ENCODE measurements around the gene HOATZ.

HOATZ gene

DNA sequence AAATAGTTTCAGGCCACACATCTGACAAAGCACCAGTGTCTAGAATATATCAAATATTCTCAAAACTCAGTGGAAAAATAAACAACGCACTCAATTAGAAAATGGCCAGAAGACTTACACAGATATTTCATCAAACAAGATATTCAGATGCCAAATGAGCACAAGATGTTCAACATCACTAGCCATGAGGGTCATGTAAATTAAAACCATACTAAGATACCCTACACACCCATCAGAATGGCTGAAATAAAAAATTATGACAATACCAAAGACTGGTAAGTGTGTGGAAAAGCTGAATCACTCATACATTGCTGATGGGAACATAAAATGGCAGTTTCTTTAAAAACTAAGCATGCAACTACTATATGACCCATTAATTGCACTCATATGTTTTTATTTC, 24.1 kb upstream of the HOATZ start:
- TF ChIP-seq, protein P1, sequence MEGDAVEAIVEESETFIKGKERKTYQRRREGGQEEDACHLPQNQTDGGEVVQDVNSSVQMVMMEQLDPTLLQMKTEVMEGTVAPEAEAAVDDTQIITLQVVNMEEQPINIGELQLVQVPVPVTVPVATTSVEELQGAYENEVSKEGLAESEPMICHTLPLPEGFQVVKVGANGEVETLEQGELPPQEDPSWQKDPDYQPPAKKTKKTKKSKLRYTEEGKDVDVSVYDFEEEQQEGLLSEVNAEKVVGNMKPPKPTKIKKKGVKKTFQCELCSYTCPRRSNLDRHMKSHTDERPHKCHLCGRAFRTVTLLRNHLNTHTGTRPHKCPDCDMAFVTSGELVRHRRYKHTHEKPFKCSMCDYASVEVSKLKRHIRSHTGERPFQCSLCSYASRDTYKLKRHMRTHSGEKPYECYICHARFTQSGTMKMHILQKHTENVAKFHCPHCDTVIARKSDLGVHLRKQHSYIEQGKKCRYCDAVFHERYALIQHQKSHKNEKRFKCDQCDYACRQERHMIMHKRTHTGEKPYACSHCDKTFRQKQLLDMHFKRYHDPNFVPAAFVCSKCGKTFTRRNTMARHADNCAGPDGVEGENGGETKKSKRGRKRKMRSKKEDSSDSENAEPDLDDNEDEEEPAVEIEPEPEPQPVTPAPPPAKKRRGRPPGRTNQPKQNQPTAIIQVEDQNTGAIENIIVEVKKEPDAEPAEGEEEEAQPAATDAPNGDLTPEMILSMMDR (IDR thresholded peaks at IDR 0.05), result no peak
- H3K4me3 ChIP-seq (ENCODE audit: low read depth in 1 of 2, low read length in 1 of 2), result no peak overlapping the region
- H3K36me3 ChIP-seq, result no peaks in the 10 kb centered on the region
- no peak overlapping the region for H3K27ac ChIP-seq
- no peaks in the 10 kb centered on the region for H3K4me1 ChIP-seq (ENCODE audit: control insufficient read depth in 1 of 2, insufficient read depth in 1 of 2, low read depth in 1 of 2, low read length in 1 of 2)
- H3K9me3 ChIP-seq, result no peaks in the 10 kb centered on the region
- H3K27me3 ChIP-seq, result no peaks in the 10 kb centered on the region

DNA sequence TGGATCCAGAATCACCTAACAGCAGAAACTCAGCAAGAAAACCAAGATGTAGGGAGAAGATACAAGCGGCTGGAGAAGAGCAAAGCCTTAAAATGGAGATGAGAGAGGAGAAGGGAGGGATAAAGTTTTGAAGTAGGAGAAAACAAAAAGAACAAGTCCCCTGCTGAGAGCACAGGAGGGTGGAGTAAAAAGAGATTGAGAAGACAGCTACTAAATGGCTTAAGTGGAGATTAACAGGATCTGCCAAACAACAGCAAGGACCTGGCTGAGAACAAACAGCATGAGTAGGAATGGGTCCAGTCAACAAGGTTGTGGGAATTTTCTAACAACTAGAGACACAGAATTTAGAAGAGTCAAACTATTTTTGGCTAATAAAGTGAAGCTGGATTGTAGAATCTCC, 20.5 kb upstream of the HOATZ start:
- H3K4me3 ChIP-seq (ENCODE audit: low read depth in 1 of 2, low read length in 1 of 2), result no peak overlapping the region
- TF ChIP-seq, protein P1 (IDR thresholded peaks at IDR 0.05), result no peak
- H3K36me3 ChIP-seq, result no peaks in the 10 kb centered on the region
- no peaks in the 10 kb centered on the region for H3K4me1 ChIP-seq (ENCODE audit: control insufficient read depth in 1 of 2, insufficient read depth in 1 of 2, low read depth in 1 of 2, low read length in 1 of 2)
- no peak overlapping the region for H3K27ac ChIP-seq
- no peaks in the 10 kb centered on the region for H3K9me3 ChIP-seq
- no peaks in the 10 kb centered on the region for H3K27me3 ChIP-seq

DNA sequence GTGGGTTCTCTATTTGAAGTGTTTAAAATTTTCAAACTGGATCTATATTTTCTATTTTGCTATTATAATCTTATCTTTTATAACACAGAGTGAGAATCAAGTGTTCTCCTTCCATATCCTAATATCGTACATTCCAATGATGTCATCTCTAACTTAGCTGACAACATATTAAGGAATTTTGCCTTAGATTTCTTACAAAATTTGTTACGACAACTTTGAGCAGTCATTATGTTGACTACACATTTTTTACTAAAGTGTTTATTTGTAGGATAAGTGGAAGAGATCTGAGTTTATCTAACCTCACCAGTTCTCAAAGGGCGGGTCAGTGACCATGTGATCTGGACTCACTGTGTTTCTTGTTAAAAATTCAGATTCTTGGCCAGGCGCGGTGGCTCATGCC, 15.1 kb upstream of the HOATZ start:
- Histone ChIP-seq H3K4me3 (ENCODE audit: low read depth in 1 of 2, low read length in 1 of 2) (no peak overlapping the region), H3K36me3 (no peaks in the 10 kb centered on the region), H3K4me1 (ENCODE audit: control insufficient read depth in 1 of 2, insufficient read depth in 1 of 2, low read depth in 1 of 2, low read length in 1 of 2) (no peaks in the 10 kb centered on the region), H3K9me3 (no peaks in the 10 kb centered on the region), H3K27ac (no peak overlapping the region), H3K27me3 (no peaks in the 10 kb centered on the region)
- TF ChIP-seq, protein P1 (IDR thresholded peaks at IDR 0.05), result no peak

DNA sequence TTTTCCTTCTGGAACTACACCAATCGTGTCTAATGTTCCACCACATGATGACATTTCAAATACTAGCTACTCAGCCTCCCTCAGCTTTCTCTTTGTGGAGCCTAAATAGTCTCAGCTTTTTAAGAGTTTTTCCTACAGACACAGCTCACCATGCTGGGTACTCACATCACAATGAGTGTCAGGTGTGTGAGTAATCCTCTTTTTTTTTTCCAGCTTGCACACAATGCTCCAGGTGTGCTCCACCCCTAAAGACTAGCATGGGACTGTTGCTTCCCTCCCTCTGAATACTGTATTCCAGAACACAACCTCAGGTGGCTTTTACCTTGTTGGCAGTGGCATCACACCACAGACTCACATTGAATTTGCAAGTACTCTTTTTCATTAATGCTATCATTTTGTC, 14.1 kb upstream of the HOATZ start:
- H3K36me3 ChIP-seq, result no peaks in the 10 kb centered on the region
- H3K27ac ChIP-seq, result no peak overlapping the region
- no peaks in the 10 kb centered on the region for H3K4me1 ChIP-seq (ENCODE audit: control insufficient read depth in 1 of 2, insufficient read depth in 1 of 2, low read depth in 1 of 2, low read length in 1 of 2)
- TF ChIP-seq, protein P1 (IDR thresholded peaks at IDR 0.05), result no peak
- H3K9me3 ChIP-seq, result no peaks in the 10 kb centered on the region
- no peak overlapping the region for H3K4me3 ChIP-seq (ENCODE audit: low read depth in 1 of 2, low read length in 1 of 2)
- H3K27me3 ChIP-seq, result no peaks in the 10 kb centered on the region

DNA sequence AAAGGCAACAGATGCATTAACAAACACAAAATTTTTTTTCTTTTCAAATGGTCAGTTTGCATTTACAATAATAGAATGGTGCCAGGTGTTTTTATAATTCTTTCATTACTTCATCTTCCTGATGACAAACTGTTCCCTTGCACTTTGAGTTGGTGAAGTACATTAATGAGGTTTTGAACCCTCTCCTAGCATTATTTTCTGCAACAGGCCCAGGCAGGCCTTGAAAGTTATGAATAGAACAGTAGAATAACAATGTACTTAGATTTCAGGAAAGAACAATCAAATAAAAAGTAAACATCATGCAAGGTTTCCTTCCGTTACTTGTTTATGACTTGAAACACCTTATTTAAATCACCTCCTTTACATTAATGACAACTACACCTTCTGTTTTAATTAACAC, 12.0 kb upstream of the HOATZ start:
- no peaks in the 10 kb centered on the region for H3K27me3 ChIP-seq
- H3K9me3 ChIP-seq, result no peaks in the 10 kb centered on the region
- no peak overlapping the region for H3K4me3 ChIP-seq (ENCODE audit: low read depth in 1 of 2, low read length in 1 of 2)
- H3K27ac ChIP-seq, result no peak overlapping the region
- TF ChIP-seq, protein P1 (IDR thresholded peaks at IDR 0.05), result no peak
- H3K4me1 ChIP-seq (ENCODE audit: control insufficient read depth in 1 of 2, insufficient read depth in 1 of 2, low read depth in 1 of 2, low read length in 1 of 2), result no peaks in the 10 kb centered on the region
- H3K36me3 ChIP-seq, result no peaks in the 10 kb centered on the region

DNA sequence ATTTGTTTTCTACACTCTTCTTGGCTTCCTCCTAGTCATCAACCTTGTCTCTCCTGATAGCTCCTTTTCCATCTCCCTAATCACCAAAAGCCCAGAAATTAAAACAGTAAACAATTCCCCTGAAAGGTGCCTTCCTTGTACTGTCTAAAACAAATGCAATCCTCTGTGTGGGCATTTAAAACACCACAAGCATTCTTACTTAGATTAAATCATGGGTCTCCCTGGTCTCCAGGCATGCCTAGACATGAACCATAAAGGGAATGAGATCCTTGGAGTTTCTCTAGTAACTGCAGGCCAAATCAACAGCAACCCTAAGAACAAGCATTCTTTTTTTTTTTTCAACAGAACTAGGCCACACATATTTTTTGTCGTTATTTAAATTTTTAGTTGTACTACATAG, 4.3 kb upstream of the HOATZ start:
- TF ChIP-seq, protein P1 (IDR thresholded peaks at IDR 0.05), result no peak

More for the DNA sequence above, 4.3 kb upstream of the HOATZ start:
- H3K27ac ChIP-seq, result no peak overlapping the region
- H3K4me1 ChIP-seq (ENCODE audit: control insufficient read depth in 1 of 2, insufficient read depth in 1 of 2, low read depth in 1 of 2, low read length in 1 of 2), result peaks cover 10 to 34% of the 10 kb centered on the region in 2 experiments
- H3K9me3 ChIP-seq, result no peaks in the 10 kb centered on the region
- H3K27me3 ChIP-seq, result peaks cover 54% of the 10 kb centered on the region
- H3K36me3 ChIP-seq, result no peaks in the 10 kb centered on the region
- H3K4me3 ChIP-seq (ENCODE audit: low read depth in 1 of 2, low read length in 1 of 2), result no peak overlapping the region
